BE2C (cell line): ENCODE results near the gene MPND.

ENCODE experiments used
- DNase-seq: peaks from one replicate; pipeline ENCODE4 v3.0.0-alpha.2; 2020
- H3K27me3 ChIP-seq: fragments of 250-450 bp; sonication (Bioruptor Pico); 2 replicates; pipeline ENCODE4 v1.5.1; 2020; ENCODE audit warnings: mild to moderate bottlenecking
- H3K36me3 ChIP-seq: fragments of 250-450 bp; sonication (Bioruptor Pico); 2 replicates; pipeline ENCODE4 v1.5.1; 2020; ENCODE audit warnings: mild to moderate bottlenecking
- H3K4me1 ChIP-seq: fragments of 250-450 bp; sonication (Bioruptor Pico); 2 replicates; pipeline ENCODE4 v1.5.1; 2020
- H3K4me3 ChIP-seq: 2 replicates; pipeline ENCODE4 v1.5.1; 2011; ENCODE audit warnings: low read depth, low read length
- H3K9me3 ChIP-seq: fragments of 250-450 bp; sonication (Bioruptor Pico); 2 replicates; pipeline ENCODE4 v1.5.1; 2020
- TF ChIP-seq, protein P1 (sequence below): IDR thresholded peaks from 2 replicates; pipeline ENCODE4 v1.5.1; 2012; ENCODE audit warnings: mild to moderate bottlenecking, low read depth, low read length

The MPND gene

DNA sequence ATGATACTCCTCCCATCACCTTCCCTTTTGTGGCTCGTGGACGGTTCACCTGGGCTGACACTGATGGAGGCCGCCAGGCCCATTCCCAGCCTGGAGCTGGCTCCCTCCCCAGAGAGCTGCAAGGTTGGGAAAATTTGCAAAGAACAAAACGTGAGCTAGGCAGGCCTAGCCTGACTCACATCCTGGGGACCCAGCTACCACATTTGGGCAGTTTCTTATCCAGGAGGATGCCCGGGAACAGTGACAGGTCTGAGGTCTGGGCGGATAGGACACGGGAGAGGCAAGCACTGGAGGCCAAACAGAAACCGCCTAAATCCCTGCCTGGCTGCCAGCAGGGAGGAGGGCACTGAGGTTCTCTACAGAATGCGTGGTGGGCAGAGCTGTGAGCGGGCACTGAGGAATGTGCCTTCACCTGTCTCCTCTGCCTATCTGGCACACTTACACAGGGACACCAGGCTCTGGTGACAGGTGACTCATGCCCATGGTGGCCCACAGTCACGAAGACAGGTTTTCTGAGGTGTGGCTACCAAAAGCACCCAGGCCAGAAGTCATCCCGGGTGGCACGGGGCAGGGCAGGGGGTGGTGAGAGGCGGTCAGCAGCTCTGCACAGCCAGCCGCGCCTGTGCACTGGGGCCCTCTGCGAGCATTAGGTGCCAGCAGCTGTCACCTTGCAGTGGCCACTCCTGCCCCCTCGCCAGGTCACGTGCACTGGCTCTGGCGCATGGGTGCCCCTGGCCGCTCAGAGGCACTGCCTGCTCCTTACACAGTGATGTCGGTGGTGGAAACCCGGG, 33.8 kb downstream of the MPND start:
- no peaks in the 10 kb centered on the region for H3K36me3 ChIP-seq
- H3K9me3 ChIP-seq = no peaks in the 10 kb centered on the region
- TF ChIP-seq, protein P1, sequence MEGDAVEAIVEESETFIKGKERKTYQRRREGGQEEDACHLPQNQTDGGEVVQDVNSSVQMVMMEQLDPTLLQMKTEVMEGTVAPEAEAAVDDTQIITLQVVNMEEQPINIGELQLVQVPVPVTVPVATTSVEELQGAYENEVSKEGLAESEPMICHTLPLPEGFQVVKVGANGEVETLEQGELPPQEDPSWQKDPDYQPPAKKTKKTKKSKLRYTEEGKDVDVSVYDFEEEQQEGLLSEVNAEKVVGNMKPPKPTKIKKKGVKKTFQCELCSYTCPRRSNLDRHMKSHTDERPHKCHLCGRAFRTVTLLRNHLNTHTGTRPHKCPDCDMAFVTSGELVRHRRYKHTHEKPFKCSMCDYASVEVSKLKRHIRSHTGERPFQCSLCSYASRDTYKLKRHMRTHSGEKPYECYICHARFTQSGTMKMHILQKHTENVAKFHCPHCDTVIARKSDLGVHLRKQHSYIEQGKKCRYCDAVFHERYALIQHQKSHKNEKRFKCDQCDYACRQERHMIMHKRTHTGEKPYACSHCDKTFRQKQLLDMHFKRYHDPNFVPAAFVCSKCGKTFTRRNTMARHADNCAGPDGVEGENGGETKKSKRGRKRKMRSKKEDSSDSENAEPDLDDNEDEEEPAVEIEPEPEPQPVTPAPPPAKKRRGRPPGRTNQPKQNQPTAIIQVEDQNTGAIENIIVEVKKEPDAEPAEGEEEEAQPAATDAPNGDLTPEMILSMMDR = no peak
- no peaks in the 10 kb centered on the region for H3K27me3 ChIP-seq
- peaks cover 33% of the 10 kb centered on the region for H3K4me1 ChIP-seq
- no peak overlapping the region for H3K4me3 ChIP-seq
- DNase-seq = no peak

DNA sequence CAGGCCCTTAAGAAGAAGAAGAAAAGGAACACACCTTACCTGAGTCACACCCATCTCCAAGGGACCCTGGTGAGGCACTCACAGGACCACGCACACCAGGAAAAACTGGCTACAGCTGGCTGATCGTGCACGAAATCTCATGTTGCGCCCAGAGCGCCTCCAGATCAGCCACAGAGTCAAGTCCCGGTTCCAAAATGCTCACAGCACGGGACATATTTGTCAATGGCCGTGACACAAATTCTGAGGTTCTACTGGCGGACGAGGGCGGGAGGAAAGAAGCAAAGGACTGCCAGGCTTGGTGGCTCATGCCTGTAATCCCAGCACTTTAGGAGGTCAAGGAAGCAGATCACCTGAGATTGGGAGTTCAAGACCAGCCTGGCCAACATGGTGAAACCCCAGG, 35.5 kb downstream of the MPND start:
- peaks cover 6% of the 10 kb centered on the region for H3K36me3 ChIP-seq
- TF ChIP-seq, protein P1 = no peak
- H3K4me1 ChIP-seq = peaks cover 28% of the 10 kb centered on the region
- no peak for DNase-seq
- no peaks in the 10 kb centered on the region for H3K9me3 ChIP-seq
- H3K27me3 ChIP-seq = no peaks in the 10 kb centered on the region
- H3K4me3 ChIP-seq = no peak overlapping the region

DNA sequence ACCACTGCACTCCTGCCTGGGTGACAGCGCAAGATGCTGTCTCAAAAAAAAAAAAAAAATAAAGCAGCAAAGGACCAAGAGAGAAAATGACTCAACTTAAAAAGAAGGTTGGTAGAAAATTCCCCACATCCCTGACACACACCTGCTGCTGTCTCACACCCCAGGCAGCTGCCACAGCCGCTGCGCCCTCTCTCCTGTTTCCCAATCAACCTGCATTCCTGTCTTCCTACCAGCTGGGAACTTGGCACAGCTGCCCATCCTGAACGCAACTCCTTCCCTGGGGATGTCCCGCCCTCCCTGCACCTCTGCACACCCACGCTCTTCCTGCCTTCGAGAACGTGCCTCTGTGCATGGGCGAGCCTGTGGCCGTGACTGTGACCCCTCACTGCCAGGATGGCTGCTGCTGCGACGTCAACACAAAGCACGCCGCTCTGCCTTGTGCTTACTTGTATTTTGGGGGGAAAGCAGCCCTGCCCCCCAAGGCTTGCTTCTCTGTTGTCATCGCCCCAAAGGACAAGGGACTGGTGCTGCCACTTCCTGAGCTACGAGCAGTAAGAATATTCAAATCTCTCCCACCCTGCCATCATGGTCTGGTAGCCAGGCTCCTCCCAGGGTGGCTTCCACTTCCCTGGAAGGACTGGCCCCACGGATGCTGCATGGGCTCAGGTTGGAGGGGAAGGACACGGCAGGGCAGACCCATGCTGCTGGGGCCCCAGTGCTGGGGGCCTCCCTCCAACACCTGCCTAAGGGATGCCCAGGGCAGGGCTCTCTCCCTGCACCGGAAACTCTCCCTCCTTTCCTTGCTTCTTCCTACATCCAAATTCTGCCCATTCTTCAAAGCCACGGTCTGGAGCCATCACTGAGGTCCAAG, 36.3 kb downstream of the MPND start:
- Histone ChIP-seq H3K27me3 (no peaks in the 10 kb centered on the region), H3K9me3 (no peaks in the 10 kb centered on the region), H3K36me3 (peaks cover 8% of the 10 kb centered on the region), H3K4me3 (no peak overlapping the region), H3K4me1 (peaks cover 21% of the 10 kb centered on the region)
- DNase-seq = no peak
- TF ChIP-seq, protein P1 = no peak

DNA sequence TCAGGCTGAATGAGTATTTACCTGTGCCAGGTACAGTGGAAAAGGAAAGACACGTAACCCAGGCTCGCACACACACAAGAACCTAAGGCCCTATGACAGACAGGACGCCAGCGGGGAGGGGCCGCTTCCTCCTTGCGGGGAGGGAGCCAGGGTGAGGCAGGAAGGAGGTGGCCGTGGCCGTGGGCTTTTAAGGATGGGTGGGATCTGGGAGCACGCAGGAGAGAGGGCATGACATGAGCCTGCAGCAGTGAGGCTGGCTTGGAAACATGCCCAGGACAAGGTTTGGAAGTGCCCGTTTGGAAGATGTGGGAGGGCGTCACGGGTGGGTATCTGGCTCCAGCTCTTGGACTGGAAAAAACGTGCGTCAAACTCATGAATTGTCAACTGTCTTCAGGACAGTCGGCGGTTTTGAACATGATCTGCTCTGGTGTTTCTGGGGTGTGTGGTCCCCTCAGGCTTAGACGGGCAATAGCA, 36.9 kb downstream of the MPND start:
- H3K27me3 ChIP-seq = no peaks in the 10 kb centered on the region
- TF ChIP-seq, protein P1 = no peak
- H3K9me3 ChIP-seq = no peaks in the 10 kb centered on the region
- no peak for DNase-seq
- no peak overlapping the region for H3K4me3 ChIP-seq
- peaks cover 14% of the 10 kb centered on the region for H3K4me1 ChIP-seq
- H3K36me3 ChIP-seq = peaks cover 8% of the 10 kb centered on the region

DNA sequence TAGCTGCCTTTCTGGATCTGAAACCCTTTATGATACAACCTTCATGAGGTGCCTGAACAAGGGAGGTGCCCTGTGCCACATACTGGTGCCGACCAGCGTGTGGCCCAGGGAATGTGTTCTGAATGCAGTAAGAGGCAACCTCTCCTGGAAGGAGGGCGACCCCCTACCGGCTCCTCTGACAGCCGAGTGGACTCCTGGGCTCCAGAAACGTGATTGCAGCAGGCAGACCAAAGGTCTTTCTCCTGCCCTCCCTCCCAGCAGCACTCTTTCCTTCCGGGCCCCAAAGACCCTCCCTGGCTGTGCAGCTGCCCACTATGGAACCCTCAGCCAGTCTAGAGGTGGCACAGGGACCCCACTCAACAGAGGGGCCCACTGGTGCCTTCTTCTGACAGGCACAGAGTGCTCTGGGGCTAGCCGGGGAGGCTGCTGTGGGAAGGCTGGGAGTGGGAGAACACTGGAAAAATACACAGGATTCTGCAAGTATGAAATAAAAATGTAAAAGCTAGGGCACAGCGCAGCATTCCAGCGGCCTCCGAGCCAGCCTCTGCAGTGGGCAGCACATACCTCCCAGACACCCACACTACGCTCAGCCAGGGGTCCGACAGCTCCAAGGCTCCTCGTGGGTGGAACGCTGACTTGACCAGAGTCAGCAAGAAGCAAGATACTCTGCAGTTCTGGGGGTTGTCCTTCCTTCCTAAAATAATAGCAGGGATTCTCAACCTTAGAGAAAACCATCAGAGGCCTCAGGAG, 42.1 kb downstream of the MPND start:
- H3K4me3 ChIP-seq = no peak overlapping the region
- no peaks in the 10 kb centered on the region; the same call in 1 of the 2 replicates for H3K4me1 ChIP-seq
- no peaks in the 10 kb centered on the region for H3K9me3 ChIP-seq
- TF ChIP-seq, protein P1 = no peak
- H3K27me3 ChIP-seq = no peaks in the 10 kb centered on the region
- peaks cover 22% of the 10 kb centered on the region for H3K36me3 ChIP-seq
- no peak for DNase-seq
